GM12878 (cell line): ENCODE measurements around the gene CD3E. TPM values are rescaled to one million over a fixed set of nuclear protein-coding genes. Genes with fewer than 3 reads are reported as not detected.

ENCODE experiments used
- ATAC-seq: fragments of 200-7000 bp; cut with Tn5 transposase; 3 replicates; pipeline ENCODE4 v1.9.1; 2020; ENCODE audit warnings: mild to moderate bottlenecking, moderate library complexity
- BruUV-seq: library from RNA; stranded (reverse); fragments of 400-500 nt; replicated peaks from 2 replicates; lab custom pipeline; 2021; lab: Mats Ljungman, UMichigan
- CTCF ChIA-PET: fragments of 300-600 bp; sonication (Branson Sonifier 250); formaldehyde crosslinking; extraction: SDS; loops from one replicate; lab custom pipeline; 2021; ENCODE audit warnings: inconsistent platforms; lab: Yijun Ruan, JAX
- POLR2A ChIA-PET: fragments of 350-600 bp; formaldehyde crosslinking; extraction: SDS; loops from one replicate; lab custom pipeline; 2021; ENCODE audit warnings: inconsistent platforms; lab: Charles Lee
- RAD21 ChIA-PET: fragments of 300-600 bp; sonication (Branson Sonifier 250); formaldehyde crosslinking; loops from one replicate; lab custom pipeline; 2023; ENCODE audit warnings: antibody characterized with exemption; ENCODE audit not compliant: unreplicated experiment; lab: Charles Lee
- SMC1A ChIA-PET: fragments of 300-600 bp; sonication (Branson Sonifier 250); formaldehyde crosslinking; loops from one replicate; lab custom pipeline; 2023; ENCODE audit not compliant: unreplicated experiment, uncharacterized antibody; lab: Charles Lee
- DNase-seq: peaks from one replicate; pipeline ENCODE4 v3.0.0-alpha.2; 2011; ENCODE audit warnings: low read depth, low spot score
- FAIRE-seq: peaks from 3 replicates; lab custom pipeline; 2011; peaks lifted over from hg19 to GRCh38; lab: Jason Lieb, UNC
- H2AFZ ChIP-seq: 2 replicates; pipeline ENCODE4 v1.6.0; 2011; ENCODE audit warnings: low read depth, low read length, control low read depth; ENCODE audit not compliant: control insufficient read depth
- H3K27ac ChIP-seq: 2 replicates; pipeline ENCODE4 v1.5.1; 2011; ENCODE audit warnings: control low read depth; ENCODE audit not compliant: control insufficient read depth, insufficient read depth
- H3K27me3 ChIP-seq, 2 experiments: replicated peaks in 1 of 2; 2 replicates each; pipeline versions ENCODE4 v1.6.0 to v1.6.1; 2011; ENCODE audit warnings: low read length in 1 of 2; ENCODE audit not compliant: control insufficient read depth in 2 of 2, insufficient read depth in 2 of 2
- H3K36me3 ChIP-seq, 2 experiments: 2 replicates each; pipeline ENCODE4 v1.5.1; 2011; ENCODE audit warnings: low read length in 1 of 2; ENCODE audit not compliant: control insufficient read depth in 2 of 2, insufficient read depth in 2 of 2
- H3K4me1 ChIP-seq: 2 replicates; pipeline ENCODE4 v1.6.1; 2011; ENCODE audit warnings: mild to moderate bottlenecking, low read length, moderate library complexity, mixed read lengths; ENCODE audit not compliant: control insufficient read depth, insufficient read depth
- H3K4me2 ChIP-seq: 2 replicates; pipeline ENCODE4 v1.6.0; 2011; ENCODE audit warnings: control low read depth; ENCODE audit not compliant: control insufficient read depth, insufficient read depth
- H3K4me3 ChIP-seq: fragments of 200-600 bp; sonication (generic); 2 replicates; pipeline ENCODE4 v1.5.1; 2016
- H3K79me2 ChIP-seq: 2 replicates; pipeline ENCODE4 v1.6.0; 2011; ENCODE audit warnings: low read length; ENCODE audit not compliant: control insufficient read depth, insufficient read depth
- H3K9ac ChIP-seq: 2 replicates; pipeline ENCODE4 v1.8.0; 2011; ENCODE audit warnings: low read length, control low read depth, mixed read lengths; ENCODE audit not compliant: control insufficient read depth, insufficient read depth
- H3K9me3 ChIP-seq: replicated peaks from 3 replicates; pipeline ENCODE4 v1.5.1; 2011; ENCODE audit warnings: mild to moderate bottlenecking, low read length; ENCODE audit not compliant: control insufficient read depth, insufficient read depth
- H4K20me1 ChIP-seq: 2 replicates; pipeline ENCODE4 v1.6.0; 2011; ENCODE audit not compliant: control insufficient read depth, insufficient read depth
- E2F4 ChIP-seq: IDR thresholded peaks from 2 replicates; pipeline ENCODE4 v1.6.1; 2012; ENCODE audit warnings: low read depth, low read length, improper control_type of control experiment
- NFXL1 ChIP-seq: fragments of 450-650 bp; IDR thresholded peaks from 2 replicates; pipeline ENCODE4 v1.6.1; 2017; ENCODE audit warnings: antibody characterized with exemption, mild to moderate bottlenecking, borderline replicate concordance
- NR2C1 ChIP-seq: fragments of 450-650 bp; IDR thresholded peaks from 2 replicates; pipeline ENCODE4 v1.6.1; 2017; ENCODE audit warnings: antibody characterized with exemption, mild to moderate bottlenecking, moderate library complexity
- NRF1 ChIP-seq: conservative IDR thresholded peaks from 2 replicates; pipeline ENCODE4 v1.6.1; 2011; ENCODE audit warnings: mild to moderate bottlenecking, low read depth, low read length, improper control_type of control experiment
- PBX3 ChIP-seq: IDR thresholded peaks from 2 replicates; pipeline ENCODE4 v1.6.1; 2011; ENCODE audit warnings: mild to moderate bottlenecking, low read depth, low read length, moderate library complexity; ENCODE audit not compliant: insufficient replicate concordance
- POU2F2 ChIP-seq: IDR thresholded peaks from 3 replicates; pipeline ENCODE4 v1.6.1; 2011; ENCODE audit warnings: low read depth, mild to moderate bottlenecking, low read length, borderline replicate concordance
- SUZ12 ChIP-seq: fragments of 200-600 bp; sonication (generic); IDR thresholded peaks from one replicate; pipeline ENCODE4 v1.6.1; 2018; ENCODE audit warnings: antibody characterized with exemption, mild to moderate bottlenecking; ENCODE audit not compliant: unreplicated experiment
- YY1 ChIP-seq: IDR thresholded peaks from 2 replicates; pipeline ENCODE4 v1.6.1; 2011; ENCODE audit warnings: low read depth, mild to moderate bottlenecking, low read length
- ZNF24 ChIP-seq: fragments of 450-650 bp; IDR thresholded peaks from 2 replicates; pipeline ENCODE4 v1.6.1; 2017; ENCODE audit warnings: antibody characterized with exemption, mild to moderate bottlenecking
- WGBS: methylation state at CpG from one replicate; pipeline ENCODE4 v1.1.6; 2016; ENCODE audit warnings: low lambda C conversion rate; ENCODE audit not compliant: insufficient replicate concordance, insufficient coverage; ENCODE audit errors: missing lambda C conversion rate; 5-methylcytosine and 5-hydroxymethylcytosine counted together
- in situ Hi-C: fragments of 300-500 bp; cut with MboI; formaldehyde crosslinking; loops from 9 replicates; pipeline ENCODE4 v1.14.3; 2018; ENCODE audit warnings: mixed read lengths
- intact Hi-C: fragments of 100-400 bp; cut with micrococcal nuclease; formaldehyde crosslinking; loops from one replicate; pipeline ENCODE4 v1.14.2; 2022; ENCODE audit not compliant: unreplicated experiment
- polyA plus RNA-seq, 11 experiments: library from polyadenylated mRNA; depleted of rRNA in 4 of 11; unstranded in 6 of 11; stranded (reverse) in 5 of 11; fragments of >200 nt; fragmentation: Nextera tagmentation in 4 of 11; fragmentation: Illumina TruSeq in 1 of 11; extraction: Ambion mirVana in 4 of 11; extraction: Trizol in 1 of 11; gene quantifications; 1 replicate in 1 of 11; 2 replicates in 10 of 11; pipeline versions ENCODE4 v1.2.1 to v1.2.3, GENCODE V29; 2011 to 2016; ENCODE audit warnings: inconsistent platforms in 2 of 11, missing spikeins in 2 of 11, low read depth in 1 of 11
- total RNA-seq, 4 experiments: library from RNA; depleted of rRNA in 3 of 4; stranded (reverse); fragments of >200 nt in 3 of 4; fragmentation: Illumina TruSeq in 1 of 4; extraction: Trizol in 1 of 4; gene quantifications; 2 replicates each; pipeline versions ENCODE4 v1.2.1 to v1.2.3, GENCODE V29; 2013 to 2021

The CD3E gene
- total and polyA plus RNA-seq, 10 of the 15 experiments (the other 5 are each of a cell fraction or from before 2014, with no cell fraction given), result 0.10 to 17.3 (median 3.8) TPM

GRCh38 chr11:118294053-118294452 lies 10.5 kb upstream of the CD3E start:
- WGBS, result 12% methylated on average over 2 of the region's 2 CpGs

More at GRCh38 chr11:118294053-118294452, 10.5 kb upstream of the CD3E start:
- intact Hi-C loops, result loop anchor here (10.0 kb wide), 1 partner anchor 281 kb away; the partner anchor contains the start of gene ARCN1
- H2AFZ ChIP-seq, result no peak overlapping the region
- no peaks in the 10 kb centered on the region for H3K4me1 ChIP-seq
- SMC1A ChIA-PET, result interaction anchor here (1.7 to 2.4 kb wide), 2 partner anchors 95 to 99 kb away, joined by 4 to 28 read pairs; no protein-coding TSS in a partner anchor
- H3K4me2 ChIP-seq, result no peak overlapping the region
- H3K27ac ChIP-seq, result no peak overlapping the region
- H3K36me3 ChIP-seq, result no peaks in the 10 kb centered on the region
- H3K79me2 ChIP-seq, result no peaks in the 10 kb centered on the region
- no peak for TF ChIP-seq NRF1
- no peak for TF ChIP-seq POU2F2
- TF ChIP-seq ZNF24, result no peak
- no peak for TF ChIP-seq E2F4
- no peak for TF ChIP-seq PBX3
- no peak for TF ChIP-seq NR2C1
- no peak for TF ChIP-seq YY1
- TF ChIP-seq NFXL1, result no peak
- TF ChIP-seq SUZ12, result no peak
- TF ChIP-seq, all 136 proteins: peak for 0
- ChIA-PET RAD21 (no interaction called here), POLR2A (interaction anchor here (0.6 kb wide), 2 partner anchors 45 to 55 kb away, joined by 3 read pairs; no protein-coding TSS in a partner anchor), CTCF (interaction anchor here (0.9 to 3.3 kb wide), 4 partner anchors 12 to 123 kb away, joined by 5 to 72 read pairs (median 36); no protein-coding TSS in a partner anchor)
- ATAC-seq (no peak), FAIRE-seq (no peak), DNase-seq (no peak)
- Histone ChIP-seq H3K27me3 (no peaks in the 10 kb centered on the region; a peak in 2 of 4 replicates), H3K4me3 (no peak overlapping the region), H3K9ac (no peak overlapping the region), H4K20me1 (no peaks in the 10 kb centered on the region), H3K9me3 (no peaks in the 10 kb centered on the region)
- in situ Hi-C loops, result loop anchor here (5.0 kb wide), 1 partner anchor 97 kb away; no protein-coding TSS in a partner anchor
- no TSS peak for BruUV-seq
